ENCODE results near the gene PSMG1. TPM values are rescaled to one million over a fixed set of nuclear protein-coding genes. Genes with fewer than 3 reads are reported as not detected.

PSMG1 gene
- total RNA-seq, 1 experiment from 2014 or later, result 78.8 TPM

DNA sequence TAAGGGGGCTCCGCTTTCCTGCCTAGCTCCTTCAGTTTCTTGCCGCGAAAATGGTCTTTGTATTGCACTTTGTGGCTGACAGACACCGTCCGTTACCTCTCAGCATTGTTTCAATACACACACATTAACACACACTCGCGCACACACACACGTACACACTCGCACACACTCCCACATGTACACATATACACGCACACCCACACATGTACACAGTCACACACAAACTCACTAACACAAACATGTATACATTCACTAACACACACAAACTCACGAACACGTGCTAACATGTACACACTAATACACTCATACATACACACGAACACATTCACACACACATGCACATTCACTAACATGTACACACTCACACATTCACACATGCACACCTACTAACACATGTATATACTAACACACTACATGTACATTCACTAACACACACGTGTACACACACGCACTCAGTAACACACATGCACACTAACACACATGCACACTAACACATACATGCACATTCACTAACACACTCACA is 48.9 kb downstream of the PSMG1 start:
- Histone ChIP-seq H3K27me3 (ENCODE audit: insufficient read depth, low read length) (no peaks in the 10 kb centered on the region), H3K9me3 (ENCODE audit: control insufficient read depth, low read depth, low read length) (peaks cover 5% of the 10 kb centered on the region), H3K14ac (ENCODE audit: insufficient read depth, low read length) (no peak overlapping the region), H2BK12ac (ENCODE audit: insufficient read length, low read depth, low read length) (no peak overlapping the region), H3K18ac (ENCODE audit: insufficient read length, low read depth, low read length) (no peak overlapping the region), H2BK120ac (ENCODE audit: low read depth, low read length, poor library complexity, severe bottlenecking) (no peak overlapping the region), H2AFZ (ENCODE audit: low read length) (no peak overlapping the region), H3K4me1 (ENCODE audit: insufficient read depth, low read length) (no peaks in the 10 kb centered on the region; the same call in 1 of the 2 replicates), H3T11ph (ENCODE audit: low read length) (no peak overlapping the region), H2BK15ac (ENCODE audit: low read depth, low read length) (no peak overlapping the region), H3K4ac (ENCODE audit: low read depth, low read length) (no peak overlapping the region), H3K79me1 (ENCODE audit: insufficient read depth, low read depth, low read length, poor library complexity, severe bottlenecking) (no peaks in the 10 kb centered on the region), H4K8ac (replicated peaks; ENCODE audit: insufficient read length, low read depth, low read length) (no peak overlapping the region), H2BK20ac (ENCODE audit: low read depth, low read length, poor library complexity, severe bottlenecking) (no peak overlapping the region), H3K23me2 (ENCODE audit: insufficient read length, low read depth, low read length, poor library complexity, severe bottlenecking) (no peaks in the 10 kb centered on the region), H3K23ac (ENCODE audit: insufficient read length, low read depth, low read length) (no peak overlapping the region), H4K5ac (ENCODE audit: insufficient read length, low read depth, low read length) (no peak overlapping the region), H3K56ac (ENCODE audit: insufficient read length, low read depth, low read length) (no peak overlapping the region), H3K79me2 (ENCODE audit: insufficient read depth, low read length) (no peaks in the 10 kb centered on the region), H2AK5ac (ENCODE audit: insufficient read length, low read length) (no peak overlapping the region), H4K91ac (ENCODE audit: insufficient read length, low read depth, low read length) (no peak overlapping the region), H3K9ac (ENCODE audit: extremely low read depth, insufficient read length, low read length) (no peak overlapping the region), H4K20me1 (ENCODE audit: control insufficient read depth, insufficient read depth, insufficient read length) (no peaks in the 10 kb centered on the region), H3K4me2 (ENCODE audit: insufficient read depth, insufficient read length, low read length) (no peak overlapping the region), H3K27ac (ENCODE audit: insufficient read length, low read depth, low read length) (no peak overlapping the region), H2BK5ac (ENCODE audit: insufficient read length, low read length) (no peak overlapping the region)
- no peaks in the 10 kb centered on the region for H3K9me3 Mint-ChIP-seq
- H3K36me3 Mint-ChIP-seq (ENCODE audit: insufficient read depth in 1 of 3, low read depth in 3 of 3), result no peaks in the 10 kb centered on the region
- H3K4me3 Mint-ChIP-seq, result no peak overlapping the region
- WGBS (ENCODE audit: extremely low coverage, insufficient read length, low lambda C conversion rate), result 100% methylated on average over 7 of the region's 15 CpGs
- H3K4me1 Mint-ChIP-seq, result peaks cover 11 to 12% of the 10 kb centered on the region in 2 experiments
- H3K27ac Mint-ChIP-seq, result no peak overlapping the region
- TF ChIP-seq, protein P1, sequence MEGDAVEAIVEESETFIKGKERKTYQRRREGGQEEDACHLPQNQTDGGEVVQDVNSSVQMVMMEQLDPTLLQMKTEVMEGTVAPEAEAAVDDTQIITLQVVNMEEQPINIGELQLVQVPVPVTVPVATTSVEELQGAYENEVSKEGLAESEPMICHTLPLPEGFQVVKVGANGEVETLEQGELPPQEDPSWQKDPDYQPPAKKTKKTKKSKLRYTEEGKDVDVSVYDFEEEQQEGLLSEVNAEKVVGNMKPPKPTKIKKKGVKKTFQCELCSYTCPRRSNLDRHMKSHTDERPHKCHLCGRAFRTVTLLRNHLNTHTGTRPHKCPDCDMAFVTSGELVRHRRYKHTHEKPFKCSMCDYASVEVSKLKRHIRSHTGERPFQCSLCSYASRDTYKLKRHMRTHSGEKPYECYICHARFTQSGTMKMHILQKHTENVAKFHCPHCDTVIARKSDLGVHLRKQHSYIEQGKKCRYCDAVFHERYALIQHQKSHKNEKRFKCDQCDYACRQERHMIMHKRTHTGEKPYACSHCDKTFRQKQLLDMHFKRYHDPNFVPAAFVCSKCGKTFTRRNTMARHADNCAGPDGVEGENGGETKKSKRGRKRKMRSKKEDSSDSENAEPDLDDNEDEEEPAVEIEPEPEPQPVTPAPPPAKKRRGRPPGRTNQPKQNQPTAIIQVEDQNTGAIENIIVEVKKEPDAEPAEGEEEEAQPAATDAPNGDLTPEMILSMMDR (conservative IDR thresholded peaks at IDR 0.05), result no peak
- DNase-seq, result no peak
- no peaks in the 10 kb centered on the region; the same call in 1 of the 2 replicates for H3K27me3 Mint-ChIP-seq (ENCODE audit: low read depth)

Data from H9 (cell line).